Liver (tissue), 9 donors: ENCODE measurements around the gene TMEM242. TPM values are rescaled to one million over a fixed set of nuclear protein-coding genes. Genes with fewer than 3 reads are reported as not detected.

Experiments used
- DNase-seq: peaks from one replicate; pipeline ENCODE4 v3.0.0-alpha.2; 2017; ENCODE audit warnings: low spot score
- H3K27ac ChIP-seq, 2 donors: one replicate each; pipeline ENCODE4 v1.7.0; 2013; ENCODE audit warnings: inconsistent platforms in 2 of 2, low read length in 2 of 2, control low read depth in 1 of 2, low read depth in 1 of 2, mild to moderate bottlenecking in 1 of 2
- H3K27me3 ChIP-seq, 4 donors: one replicate each; pipeline versions ENCODE4 v1.6.1 to v1.7.0; 2013; ENCODE audit warnings: low read length in 3 of 4, inconsistent platforms in 1 of 4, mild to moderate bottlenecking in 1 of 4, moderate library complexity in 1 of 4; ENCODE audit not compliant: control insufficient read depth in 4 of 4, insufficient read depth in 4 of 4
- H3K36me3 ChIP-seq, 4 donors: one replicate each; pipeline versions ENCODE4 v1.6.1 to v1.7.0; 2013; ENCODE audit warnings: low read length in 3 of 4, mild to moderate bottlenecking in 3 of 4, low read depth in 1 of 4, moderate library complexity in 1 of 4; ENCODE audit not compliant: control insufficient read depth in 4 of 4, insufficient read depth in 3 of 4
- H3K4me1 ChIP-seq, 4 donors: one replicate each; pipeline versions ENCODE4 v1.6.1 to v1.7.0; 2013; ENCODE audit warnings: low read length in 3 of 4, mild to moderate bottlenecking in 3 of 4, moderate library complexity in 1 of 4; ENCODE audit not compliant: control insufficient read depth in 4 of 4, insufficient read depth in 4 of 4
- H3K4me3 ChIP-seq, 3 donors: one replicate each; pipeline versions ENCODE4 v1.6.1 to v1.7.0; 2013; ENCODE audit warnings: low read length in 3 of 3, control low read depth in 1 of 3, low read depth in 1 of 3, mild to moderate bottlenecking in 1 of 3
- H3K9ac ChIP-seq, 2 donors: one replicate each; pipeline ENCODE4 v1.7.0; 2013; ENCODE audit warnings: low read length in 2 of 2, mild to moderate bottlenecking in 2 of 2, moderate library complexity in 2 of 2, control low read depth in 1 of 2, low read depth in 1 of 2
- H3K9me3 ChIP-seq, 4 donors: one replicate each; pipeline versions ENCODE4 v1.6.1 to v1.7.0; 2013; ENCODE audit warnings: low read length in 3 of 4; ENCODE audit not compliant: control insufficient read depth in 4 of 4
- CTCF ChIP-seq: fragments of 150-350 bp; IDR thresholded peaks from 2 replicates; pipeline ENCODE4 v1.5.1; 2017; ENCODE audit warnings: improper control_type of control experiment, low read depth, low read length; ENCODE audit not compliant: missing input control
- FOXA1 ChIP-seq: IDR thresholded peaks from 2 replicates; pipeline ENCODE4 v1.6.1; 2016; ENCODE audit warnings: antibody characterized with exemption
- FOXA2 ChIP-seq: IDR thresholded peaks from 2 replicates; pipeline ENCODE4 v1.6.1; 2016; ENCODE audit warnings: antibody characterized with exemption
- GABPA ChIP-seq, 2 donors: IDR thresholded peaks in 1 of 2; conservative IDR thresholded peaks in 1 of 2; 2 replicates each; pipeline ENCODE4 v1.6.1; 2016; ENCODE audit warnings: antibody characterized with exemption in 2 of 2, mild to moderate bottlenecking in 1 of 2, moderate library complexity in 1 of 2
- HNF4A ChIP-seq, 2 donors: conservative IDR thresholded peaks; 2 replicates each; pipeline ENCODE4 v1.6.1; 2016; ENCODE audit warnings: antibody characterized with exemption in 2 of 2, mild to moderate bottlenecking in 2 of 2
- HNF4G ChIP-seq: IDR thresholded peaks from 2 replicates; pipeline ENCODE4 v1.6.1; 2016; ENCODE audit warnings: antibody characterized with exemption
- JUND ChIP-seq, 2 donors: IDR thresholded peaks; 2 replicates each; pipeline ENCODE4 v1.6.1; 2016; ENCODE audit warnings: antibody characterized with exemption in 2 of 2
- MAX ChIP-seq: IDR thresholded peaks from 2 replicates; pipeline ENCODE4 v1.6.1; 2016; ENCODE audit warnings: antibody characterized with exemption
- NR2F2 ChIP-seq: IDR thresholded peaks from 2 replicates; pipeline ENCODE4 v1.6.1; 2016; ENCODE audit warnings: antibody characterized with exemption
- RAD21 ChIP-seq, 2 donors: IDR thresholded peaks; 2 replicates each; pipeline ENCODE4 v1.6.1; 2016; ENCODE audit warnings: antibody characterized with exemption in 2 of 2, mild to moderate bottlenecking in 2 of 2
- REST ChIP-seq: IDR thresholded peaks from 2 replicates; pipeline ENCODE4 v1.6.1; 2016; ENCODE audit warnings: antibody characterized with exemption, mild to moderate bottlenecking
- RXRA ChIP-seq, 2 donors: IDR thresholded peaks; 2 replicates each; pipeline ENCODE4 v1.6.1; 2017 to 2018; ENCODE audit warnings: antibody characterized with exemption in 2 of 2, mild to moderate bottlenecking in 1 of 2
- SP1 ChIP-seq: IDR thresholded peaks from 2 replicates; pipeline ENCODE4 v1.6.1; 2018; ENCODE audit warnings: antibody characterized with exemption, mild to moderate bottlenecking
- TAF1 ChIP-seq: conservative IDR thresholded peaks from 2 replicates; pipeline ENCODE4 v1.6.1; 2016; ENCODE audit warnings: antibody characterized with exemption, mild to moderate bottlenecking
- WGBS: extraction: QIAGEN DNeasy Blood & Tissue Kit; methylation state at CpG from one replicate; pipeline ENCODE4 v1.1.7; 2013; 5-methylcytosine and 5-hydroxymethylcytosine counted together
- polyA plus RNA-seq, 2 donors: library from polyadenylated mRNA; stranded (reverse) in 1 of 2; unstranded in 1 of 2; fragments of 200-250 nt in 1 of 2; fragments of >200 nt in 1 of 2; fragmentation: Nextera tagmentation in 1 of 2; extraction: Ambion mirVana in 1 of 2; gene quantifications; one replicate each; pipeline versions ENCODE4 v1.2.1 to v1.2.3, GENCODE V29; 2013 to 2015
- total RNA-seq, 2 donors: library from RNA; depleted of rRNA; stranded (reverse); fragments of >200 nt; gene quantifications; one replicate each; pipeline ENCODE4 v1.2.3, GENCODE V29; 2014
- TF ChIP-seq, protein P1 (sequence below): IDR thresholded peaks from 2 replicates; pipeline ENCODE4 v1.6.1; 2016; ENCODE audit warnings: antibody characterized with exemption
- TF ChIP-seq, protein P2 (sequence below): IDR thresholded peaks from 2 replicates; pipeline ENCODE4 v1.6.1; 2016; ENCODE audit warnings: antibody characterized with exemption
- donor health status: healthy.
- donor health status: healthy.
- donor health status: healthy.
- donor health status: healthy.
- donor health status: healthy.

Gene TMEM242
- total and polyA plus RNA-seq, 4 donors = 3.7 to 10.2 (median 6.1) TPM

GRCh38 chr6:157290797-157291196 is 32.5 kb downstream of the TMEM242 start:
- Histone ChIP-seq H3K4me3 (no peak overlapping the region), H3K27me3 (no peaks in the 10 kb centered on the region), H3K4me1 (no peaks in the 10 kb centered on the region), H3K9me3 (no peaks in the 10 kb centered on the region), H3K27ac (no peak overlapping the region), H3K9ac (no peak overlapping the region), H3K36me3 (peaks cover 0 to 15% (median 8%) of the 10 kb centered on the region in 4 donors)
- WGBS = 93% methylated on average over 4 of the region's 4 CpGs
- no peak for TF ChIP-seq GABPA (IDR thresholded peaks at IDR 0.05 in 1 of 2, conservative IDR thresholded peaks at IDR 0.05 in 1 of 2)
- TF ChIP-seq TAF1 = no peak
- TF ChIP-seq SP1 = no peak
- TF ChIP-seq REST = no peak
- TF ChIP-seq, protein P1, sequence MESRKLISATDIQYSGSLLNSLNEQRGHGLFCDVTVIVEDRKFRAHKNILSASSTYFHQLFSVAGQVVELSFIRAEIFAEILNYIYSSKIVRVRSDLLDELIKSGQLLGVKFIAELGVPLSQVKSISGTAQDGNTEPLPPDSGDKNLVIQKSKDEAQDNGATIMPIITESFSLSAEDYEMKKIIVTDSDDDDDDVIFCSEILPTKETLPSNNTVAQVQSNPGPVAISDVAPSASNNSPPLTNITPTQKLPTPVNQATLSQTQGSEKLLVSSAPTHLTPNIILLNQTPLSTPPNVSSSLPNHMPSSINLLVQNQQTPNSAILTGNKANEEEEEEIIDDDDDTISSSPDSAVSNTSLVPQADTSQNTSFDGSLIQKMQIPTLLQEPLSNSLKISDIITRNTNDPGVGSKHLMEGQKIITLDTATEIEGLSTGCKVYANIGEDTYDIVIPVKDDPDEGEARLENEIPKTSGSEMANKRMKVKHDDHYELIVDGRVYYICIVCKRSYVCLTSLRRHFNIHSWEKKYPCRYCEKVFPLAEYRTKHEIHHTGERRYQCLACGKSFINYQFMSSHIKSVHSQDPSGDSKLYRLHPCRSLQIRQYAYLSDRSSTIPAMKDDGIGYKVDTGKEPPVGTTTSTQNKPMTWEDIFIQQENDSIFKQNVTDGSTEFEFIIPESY = no peak
- TF ChIP-seq RXRA (IDR thresholded peaks at IDR 0.05) = no peak
- TF ChIP-seq, protein P2, sequence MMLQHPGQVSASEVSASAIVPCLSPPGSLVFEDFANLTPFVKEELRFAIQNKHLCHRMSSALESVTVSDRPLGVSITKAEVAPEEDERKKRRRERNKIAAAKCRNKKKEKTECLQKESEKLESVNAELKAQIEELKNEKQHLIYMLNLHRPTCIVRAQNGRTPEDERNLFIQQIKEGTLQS = no peak
- no peak for TF ChIP-seq FOXA2
- no peak for TF ChIP-seq HNF4A (conservative IDR thresholded peaks at IDR 0.05)
- TF ChIP-seq JUND (IDR thresholded peaks at IDR 0.05) = no peak
- TF ChIP-seq NR2F2 = no peak
- no peak for TF ChIP-seq HNF4G
- DNase-seq = no peak

- no peak for DNase-seq
- Histone ChIP-seq H3K4me1 (peaks cover 0 to 2% (median 0%) of the 10 kb centered on the region in 4 donors), H3K9me3 (no peaks in the 10 kb centered on the region), H3K27me3 (no peaks in the 10 kb centered on the region), H3K9ac (no peak overlapping the region), H3K4me3 (no peak overlapping the region), H3K27ac (no peak overlapping the region), H3K36me3 (peaks cover 0 to 15% (median 8%) of the 10 kb centered on the region in 4 donors)
- no peak for TF ChIP-seq REST
- TF ChIP-seq, protein P2 = no peak
- no peak for TF ChIP-seq MAX
- no peak for TF ChIP-seq RAD21 (IDR thresholded peaks at IDR 0.05)
- TF ChIP-seq FOXA1 = no peak
- TF ChIP-seq CTCF = no peak
- WGBS = 98% methylated on average over 11 of the region's 11 CpGs
Observed at GRCh38 chr6:157289764-157290163, 33.6 kb downstream of the TMEM242 start.
